RKO (cell line): ENCODE data around the gene MIPEP.

Experiments used
- DNase-seq: peaks from one replicate; pipeline ENCODE4 v3.0.0-alpha.2; 2016; ENCODE audit warnings: low spot score

MIPEP gene

DNA sequence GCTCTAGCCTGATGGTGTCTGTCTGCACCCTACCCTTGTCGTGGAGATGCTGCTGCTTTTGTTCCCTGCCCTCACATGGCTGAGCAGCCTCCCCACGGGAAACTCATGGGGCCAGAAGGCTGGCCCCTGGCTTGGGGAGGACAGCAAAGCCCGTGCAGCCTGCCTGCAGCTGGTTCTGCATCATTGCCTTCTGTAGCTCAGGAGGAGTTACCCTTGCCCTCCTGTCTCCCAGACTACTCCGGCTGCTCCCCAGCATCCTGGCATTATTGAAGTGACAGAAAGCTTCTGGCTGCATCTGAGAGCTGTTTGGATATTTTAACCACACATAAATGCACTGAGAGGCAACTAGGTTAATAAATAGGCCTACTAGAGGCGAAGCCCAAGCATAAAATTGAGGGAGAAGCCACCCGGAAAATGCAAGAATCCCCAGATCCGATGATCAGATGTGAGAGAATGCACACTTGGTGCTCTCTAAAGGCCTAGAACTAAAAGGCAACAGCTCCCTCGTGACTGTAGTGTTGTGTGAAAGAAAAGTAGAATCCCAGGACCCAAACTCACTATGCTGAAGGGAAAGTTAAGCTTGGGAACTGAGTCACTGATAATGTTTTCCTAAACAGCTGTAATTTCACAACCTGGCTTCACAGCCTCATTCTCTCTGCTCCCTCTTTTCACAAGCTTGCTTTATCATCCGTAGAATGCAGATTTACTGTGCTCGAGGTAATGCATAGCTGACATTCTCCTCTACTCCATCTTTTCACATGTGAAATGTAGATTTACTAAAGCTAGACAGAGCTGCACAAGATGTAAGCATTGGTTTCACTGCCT, 208.1 kb downstream of the MIPEP start:
- DNase-seq, result no peak
